GDM1 (cell line): ENCODE data around the gene CFAP45.

Source experiments
- DNase-seq: peaks from one replicate; lab custom pipeline; 2025; lab: John Stamatoyannopoulos, UW

The CFAP45 gene

GRCh38 chr1:159877695-159878444, 22.1 kb downstream of the CFAP45 start:
- no peak for DNase-seq

- DNase-seq = no peak
Measured at GRCh38 chr1:159873530-159874143, 26.3 kb downstream of the CFAP45 start.

- no peak for DNase-seq
Measured at GRCh38 chr1:159872891-159873290, 27.1 kb downstream of the CFAP45 start.

GRCh38 chr1:159870704-159871103, 29.3 kb downstream of the CFAP45 start:
- DNase-seq = no peak

GRCh38 chr1:159869607-159870006, 30.4 kb downstream of the CFAP45 start:
- no peak for DNase-seq

GRCh38 chr1:159869173-159869572, 30.8 kb downstream of the CFAP45 start:
- no peak for DNase-seq

- DNase-seq = no peak
Measured at GRCh38 chr1:159868766-159869165, 31.2 kb downstream of the CFAP45 start.

GRCh38 chr1:159867664-159868026, 32.3 kb downstream of the CFAP45 start:
- DNase-seq = no peak

GRCh38 chr1:159866905-159867663, 32.9 kb downstream of the CFAP45 start:
- DNase-seq = no peak

GRCh38 chr1:159866066-159866465, 33.9 kb downstream of the CFAP45 start:
- no peak for DNase-seq

GRCh38 chr1:159864262-159864661, 35.7 kb downstream of the CFAP45 start:
- DNase-seq = no peak

GRCh38 chr1:159862557-159862956, 37.4 kb downstream of the CFAP45 start, which contains the start of gene VSIG8:
Gene VSIG8 (minus strand): TSS chr1:159862657. CDS start chr1:159862521, 136 bp downstream.
- DNase-seq = no peak

GRCh38 chr1:159862031-159862430, 37.9 kb downstream of the CFAP45 start:
- no peak for DNase-seq

- no peak for DNase-seq
Measured at GRCh38 chr1:159861218-159861617, 38.7 kb downstream of the CFAP45 start.

- no peak for DNase-seq
Measured at GRCh38 chr1:159860456-159860855, 39.5 kb downstream of the CFAP45 start.

GRCh38 chr1:159859767-159860322, 40.1 kb downstream of the CFAP45 start:
- DNase-seq = no peak

- no peak for DNase-seq
Measured at GRCh38 chr1:159857889-159858288, 42.1 kb downstream of the CFAP45 start.

- no peak for DNase-seq
Measured at GRCh38 chr1:159856576-159856975, 43.4 kb downstream of the CFAP45 start.

- no peak for DNase-seq
Measured at GRCh38 chr1:159855709-159856108, 44.3 kb downstream of the CFAP45 start.

GRCh38 chr1:159854693-159855192, 45.2 kb downstream of the CFAP45 start:
- no peak for DNase-seq

GRCh38 chr1:159854116-159854692, 45.8 kb downstream of the CFAP45 start:
- no peak for DNase-seq
